ENCODE data around the gene MUC3A. TPM values are rescaled to one million over a fixed set of nuclear protein-coding genes. Genes with fewer than 3 reads are reported as not detected.
A peak's percentile ranks its signal among the peaks of the same experiment; 100 is the strongest.

Gene MUC3A
- total and polyA plus RNA-seq, 2 of the 13 experiments (the other 11 are each of a cell fraction or from before 2014, with no cell fraction given): 0.01 TPM; not detected in 1

GRCh38 chr7:100944138-100944537 lies 5.2 kb upstream of the MUC3A start:
- FAIRE-seq: no peak

GRCh38 chr7:100946111-100946510 lies 3.2 kb upstream of the MUC3A start:
- no peak for ATAC-seq
- BruUV-seq (replicated peaks): no TSS peak
- ChIA-PET CTCF (ENCODE audit: low intra/inter-chr PET ratio, low total read pairs) (no interaction called here), POLR2A (no interaction called here)
- H3K9me3 ChIP-seq (ENCODE audit: low read length): no peaks in the 10 kb centered on the region
- H3K4me3 ChIP-seq (replicated peaks in 1 of 3; ENCODE audit: insufficient read depth in 1 of 3, low read depth in 2 of 3, low read length in 3 of 3): no peak overlapping the region
- intact Hi-C loops (cut with micrococcal nuclease; ENCODE audit: unreplicated experiment): no loop called here
- H3K4me1 ChIP-seq (ENCODE audit: insufficient read depth, low read length): peaks cover 21% of the 10 kb centered on the region
- peaks cover 2 to 18% of the 10 kb centered on the region in 2 experiments; a peak in 3 of 5 replicates for H3K27me3 ChIP-seq (ENCODE audit: control insufficient read depth in 1 of 2, insufficient read depth in 2 of 2, low read length in 2 of 2)
- no peaks in the 10 kb centered on the region for H3K79me2 ChIP-seq (ENCODE audit: insufficient read depth, low read length)
- H4K20me1 ChIP-seq (ENCODE audit: insufficient read depth, low read length): no peaks in the 10 kb centered on the region
- DNase-seq (ENCODE audit: low spot score): no peak
- no peaks in the 10 kb centered on the region for H3K36me3 ChIP-seq (replicated peaks in 1 of 2; ENCODE audit: control insufficient read depth in 1 of 2, insufficient read depth in 2 of 2, low read length in 2 of 2)
- H3K4me2 ChIP-seq (ENCODE audit: low read depth, low read length): no peak overlapping the region
- in situ Hi-C loops (cut with HindIII; ENCODE audit: extremely low pct_ligation_motif_present, low pct_unique_long_range_greater_than_20kb): no loop called here
- 13% methylated on average over 4 of the region's 4 CpGs for WGBS (ENCODE audit: low lambda C conversion rate)
- no peak for FAIRE-seq
- no peak overlapping the region for H3K27ac ChIP-seq (ENCODE audit: extremely low read length, insufficient read depth, low read length)
- H3K9ac ChIP-seq (ENCODE audit: insufficient read depth, low read depth, low read length): no peak overlapping the region
- no peak overlapping the region for H2AFZ ChIP-seq (ENCODE audit: low read length)
- TF ChIP-seq ELF4 (CRISPR knock-in tag; IDR thresholded peaks at IDR 0.05; ENCODE audit: borderline replicate concordance) (no peak), CHD4 (IDR thresholded peaks at IDR 0.05; ENCODE audit: borderline replicate concordance, low read length) (no peak), ZNF362 (CRISPR knock-in tag; IDR thresholded peaks at IDR 0.05; ENCODE audit: borderline replicate concordance) (no peak), ZNF562 (CRISPR knock-in tag; IDR thresholded peaks at IDR 0.05; ENCODE audit: borderline replicate concordance) (no peak), MYC (CRISPR knock-in tag; IDR thresholded peaks at IDR 0.05; ENCODE audit: borderline replicate concordance) (no peak), KLF16 (CRISPR knock-in tag; IDR thresholded peaks at IDR 0.05) (no peak), NR2F6 (IDR thresholded peaks at IDR 0.05) (no peak), NR2F6 (CRISPR knock-in tag; IDR thresholded peaks at IDR 0.05) (no peak), ZXDC (CRISPR knock-in tag; IDR thresholded peaks at IDR 0.05) (no peak), ZNF614 (CRISPR knock-in tag; IDR thresholded peaks at IDR 0.05; ENCODE audit: borderline replicate concordance) (no peak)

More at GRCh38 chr7:100944138-100944537, 5.2 kb upstream of the MUC3A start:
- in situ Hi-C loops (cut with HindIII; ENCODE audit: extremely low pct_ligation_motif_present, low pct_unique_long_range_greater_than_20kb) (no loop called here), intact Hi-C loops (cut with micrococcal nuclease; ENCODE audit: unreplicated experiment) (no loop called here)
- no TSS peak for BruUV-seq (replicated peaks)
- H3K79me2 ChIP-seq (ENCODE audit: insufficient read depth, low read length): no peaks in the 10 kb centered on the region
- ChIA-PET POLR2A (no interaction called here), CTCF (ENCODE audit: low intra/inter-chr PET ratio, low total read pairs) (no interaction called here)
- H3K27ac ChIP-seq (ENCODE audit: extremely low read length, insufficient read depth, low read length): no peak overlapping the region
- WGBS (ENCODE audit: low lambda C conversion rate): 63% methylated on average over 3 of the region's 4 CpGs
- DNase-seq (ENCODE audit: low spot score): no peak
- H2AFZ ChIP-seq (ENCODE audit: low read length): no peak overlapping the region
- no peak for ATAC-seq
- H3K27me3 ChIP-seq (ENCODE audit: control insufficient read depth in 1 of 2, insufficient read depth in 2 of 2, low read length in 2 of 2): peaks cover 0 to 7% of the 10 kb centered on the region in 2 experiments; a peak in 1 of 5 replicates
- H3K9ac ChIP-seq (ENCODE audit: insufficient read depth, low read depth, low read length): no peak overlapping the region
- H3K36me3 ChIP-seq (replicated peaks in 1 of 2; ENCODE audit: control insufficient read depth in 1 of 2, insufficient read depth in 2 of 2, low read length in 2 of 2): no peaks in the 10 kb centered on the region
- no peak overlapping the region for H3K4me3 ChIP-seq (replicated peaks in 1 of 3; ENCODE audit: insufficient read depth in 1 of 3, low read depth in 2 of 3, low read length in 3 of 3)
- no peaks in the 10 kb centered on the region for H4K20me1 ChIP-seq (ENCODE audit: insufficient read depth, low read length)
- H3K4me2 ChIP-seq (ENCODE audit: low read depth, low read length): no peak overlapping the region
- peaks cover 12% of the 10 kb centered on the region for H3K4me1 ChIP-seq (ENCODE audit: insufficient read depth, low read length)
- H3K9me3 ChIP-seq (ENCODE audit: low read length): no peaks in the 10 kb centered on the region
- TF ChIP-seq ZNF12 (CRISPR knock-in tag; IDR thresholded peaks at IDR 0.05) (peak; percentile 95), FOXO4 (CRISPR knock-in tag; conservative IDR thresholded peaks at IDR 0.05) (no peak), RBAK (CRISPR knock-in tag; IDR thresholded peaks at IDR 0.05) (peak; percentile 74; the same call in 1 of the 2 replicates)

All from HepG2 (cell line).